Measurements from ENCODE around the gene NSL1. TPM values are rescaled to one million over a fixed set of nuclear protein-coding genes. Genes with fewer than 3 reads are reported as not detected.

The NSL1 gene
- total and polyA plus RNA-seq, 9 of the 15 experiments (the other 6 are each of a cell fraction or from before 2014, with no cell fraction given), result 53.5 to 108 (median 59.1) TPM

- no peak overlapping the region for H3K4me3 ChIP-seq
- no peaks in the 10 kb centered on the region for H3K27me3 ChIP-seq (ENCODE audit: control insufficient read depth in 2 of 2, insufficient read depth in 2 of 2, low read length in 2 of 2)
- H3K9me1 ChIP-seq (ENCODE audit: control insufficient read depth, insufficient read depth, low read length), result peaks cover 2% of the 10 kb centered on the region
- BruUV-seq (replicated peaks), result no TSS peak
- POLR2A ChIA-PET, result interaction anchor here (0.5 to 1.0 kb wide), 2 partner anchors 12 to 286 kb away, joined by 3 read pairs; no protein-coding TSS in a partner anchor
- DNase-seq (ENCODE audit: extremely low read depth in 1 of 4, low spot score in 3 of 4) (no peak), ATAC-seq (no peak), FAIRE-seq (no peak)
- TF ChIP-seq IFI16 (CRISPR knock-in tag; IDR thresholded peaks at IDR 0.05) (no peak), BCOR (IDR thresholded peaks at IDR 0.05) (no peak), POLR2B (IDR thresholded peaks at IDR 0.05; ENCODE audit: low read depth, partially characterized antibody) (no peak), SRSF3 (IDR thresholded peaks at IDR 0.05; ENCODE audit: insufficient read depth, low read length) (no peak), MYBL2 (IDR thresholded peaks at IDR 0.05; ENCODE audit: low read depth) (no peak), MYBL2 (CRISPR knock-in tag; IDR thresholded peaks at IDR 0.05; ENCODE audit: borderline replicate concordance) (no peak), TFAM (CRISPR knock-in tag; conservative IDR thresholded peaks at IDR 0.05) (no peak), NCOA2 (IDR thresholded peaks at IDR 0.05; ENCODE audit: partially characterized antibody in 2 of 2) (no peak), NCOA1 (IDR thresholded peaks at IDR 0.05; ENCODE audit: low read depth) (no peak), ZBTB49 (CRISPR knock-in tag; IDR thresholded peaks at IDR 0.05; ENCODE audit: borderline replicate concordance) (no peak), NFXL1 (CRISPR knock-in tag; IDR thresholded peaks at IDR 0.05) (no peak), CBX8 (IDR thresholded peaks at IDR 0.05; ENCODE audit: borderline replicate concordance, extremely low read depth, low read depth, low read length, poor library complexity, severe bottlenecking) (no peak), PRMT5 (CRISPR knock-in tag; IDR thresholded peaks at IDR 0.05) (no peak), RFX1 (IDR thresholded peaks at IDR 0.05) (no peak), NEUROD1 (IDR thresholded peaks at IDR 0.05; ENCODE audit: borderline replicate concordance, low read depth, low read length, partially characterized antibody) (no peak)
- peaks cover 0 to 2% of the 10 kb centered on the region in 2 experiments; a peak in 1 of 5 replicates for H3K4me1 ChIP-seq (replicated peaks in 1 of 2; ENCODE audit: control insufficient read depth in 2 of 2, insufficient read depth in 2 of 2, low read length in 2 of 2)
- peaks cover 5% of the 10 kb centered on the region; the same call in 1 of the 2 replicates for H4K20me1 ChIP-seq (replicated peaks; ENCODE audit: control insufficient read depth, insufficient read depth, low read length)
- no peaks in the 10 kb centered on the region for H3K9me3 ChIP-seq (replicated peaks; ENCODE audit: control insufficient read depth, insufficient read depth, low read depth, low read length)
- peaks cover 16% of the 10 kb centered on the region for H3K36me3 ChIP-seq (ENCODE audit: control insufficient read depth, insufficient read depth, low read length)
- intact Hi-C loops (cut with micrococcal nuclease) (no loop called here), in situ Hi-C loops (cut with MboI) (no loop called here)
- peaks cover 22% of the 10 kb centered on the region for H3K79me2 ChIP-seq (ENCODE audit: control insufficient read depth, insufficient read depth, low read length)
- CTCF ChIA-PET (ENCODE audit: low intra/inter-chr PET ratio), result no interaction called here
- no peak overlapping the region for H2AFZ ChIP-seq (ENCODE audit: low read depth, low read length)
- no peak overlapping the region for H3K27ac ChIP-seq (ENCODE audit: extremely low read depth, low read depth, low read length)
- H3K9ac ChIP-seq (ENCODE audit: insufficient read depth in 1 of 2, low read depth in 2 of 2, low read length in 2 of 2), result no peak overlapping the region
- H3K4me2 ChIP-seq (ENCODE audit: insufficient read depth, low read length), result no peak overlapping the region
These were observed 37.8 kb downstream of the NSL1 start for GRCh38 chr1:212753749-212754148.

Data from K562 (cell line).